HG03460 (cell line): ENCODE data around the gene PRRT2.
"Not testable (repeated sequence)": the region's sequence is repeated elsewhere in the genome, so short reads cannot be mapped to it uniquely, and the experiment has no call there.

ENCODE experiments used
- ATAC-seq: cut with Tn5 transposase; IDR thresholded peaks from one replicate; pipeline ENCODE4 v1.9.1; 2021; ENCODE audit not compliant: unreplicated experiment

PRRT2 gene

DNA sequence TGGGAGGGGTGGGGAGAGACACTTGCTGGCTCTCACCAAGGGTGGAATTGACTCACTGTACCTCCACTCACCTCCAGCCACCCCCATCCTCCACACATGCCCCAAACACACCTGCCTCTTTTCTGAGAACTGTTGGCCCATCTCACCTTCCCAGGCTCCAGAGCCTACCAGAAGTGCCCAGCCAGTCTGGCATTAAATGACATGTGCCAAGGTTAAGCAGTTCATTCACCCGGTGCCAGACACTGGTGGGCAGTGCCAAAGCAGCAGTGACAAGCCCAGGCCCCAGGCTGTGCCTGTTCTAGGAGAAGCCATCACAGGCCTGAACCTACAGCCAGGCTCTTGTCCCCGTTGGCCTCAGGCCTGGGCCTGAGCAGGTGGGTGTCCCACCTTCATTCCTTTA, 19.5 kb downstream of the PRRT2 start:
- ATAC-seq = no peak

GRCh38 chr16:29833219-29833618, 21.2 kb downstream of the PRRT2 start:
- not testable (repeated sequence) for ATAC-seq

DNA sequence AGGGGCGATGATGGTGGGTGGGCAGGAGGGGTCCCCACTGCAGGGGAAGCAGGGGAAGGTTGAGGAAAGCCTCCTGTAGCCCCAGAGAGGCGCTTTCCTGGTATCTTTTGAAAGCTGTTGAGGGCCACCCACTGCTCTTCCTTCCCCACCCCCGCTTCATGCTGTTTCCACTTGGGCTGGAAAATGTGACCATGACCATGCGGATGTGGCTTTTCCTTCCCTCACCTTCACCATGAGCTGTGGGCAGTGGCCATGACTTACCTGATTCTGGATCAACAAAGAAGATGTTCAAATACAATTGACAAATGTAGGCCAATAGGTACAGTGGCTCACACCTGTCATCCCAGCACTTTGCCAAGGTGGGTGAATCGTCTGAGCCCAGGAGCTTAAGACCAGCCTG, 22.1 kb downstream of the PRRT2 start:
- no peak for ATAC-seq

GRCh38 chr16:29835926-29836325, 23.9 kb downstream of the PRRT2 start:
- ATAC-seq = no peak

- no peak for ATAC-seq
These were observed 24.6 kb downstream of the PRRT2 start for GRCh38 chr16:29836623-29837022.

DNA sequence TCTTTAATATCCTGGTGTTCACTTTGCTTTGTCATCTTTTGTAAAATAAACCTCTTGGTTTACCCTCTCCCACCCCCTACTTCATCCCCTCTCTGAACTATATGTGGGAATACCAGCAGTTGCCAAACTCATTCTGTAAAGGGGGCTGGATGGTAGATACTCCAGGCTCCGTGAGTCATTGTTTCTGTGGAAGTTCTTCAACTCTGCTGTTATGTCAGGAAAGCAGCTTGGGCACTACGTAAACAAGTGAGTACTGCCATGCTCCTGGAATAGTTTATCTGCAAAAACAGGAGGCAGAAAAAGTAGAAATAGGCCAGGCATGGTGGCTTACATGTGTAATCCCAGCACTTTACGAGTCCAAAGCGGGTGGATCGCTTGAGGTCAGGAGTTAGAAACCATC, 25.8 kb downstream of the PRRT2 start:
- no peak for ATAC-seq

GRCh38 chr16:29839822-29840221, 27.8 kb downstream of the PRRT2 start:
- no peak for ATAC-seq

- no peak for ATAC-seq
These were observed 28.2 kb downstream of the PRRT2 start for GRCh38 chr16:29840240-29840639.

DNA sequence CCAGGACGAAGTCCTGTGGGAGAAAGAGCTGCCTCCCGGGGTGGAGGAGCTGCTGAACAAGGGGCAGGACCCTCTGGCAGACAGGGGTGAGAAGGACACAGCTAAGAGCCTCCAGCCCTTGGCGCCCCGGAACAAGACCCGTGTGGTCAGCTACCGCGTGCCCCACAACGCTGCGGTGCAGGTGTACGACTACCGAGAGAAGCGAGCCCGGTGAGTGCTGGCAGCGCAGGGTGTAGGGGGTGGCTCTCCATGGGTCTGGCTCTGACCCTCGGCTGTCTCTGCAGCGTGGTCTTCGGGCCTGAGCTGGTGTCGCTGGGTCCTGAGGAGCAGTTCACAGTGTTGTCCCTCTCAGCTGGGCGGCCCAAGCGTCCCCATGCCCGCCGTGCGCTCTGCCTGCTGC, 29.6 kb downstream of the PRRT2 start:
- ATAC-seq = no peak

GRCh38 chr16:29842732-29843346, 30.8 kb downstream of the PRRT2 start:
- no peak for ATAC-seq

DNA sequence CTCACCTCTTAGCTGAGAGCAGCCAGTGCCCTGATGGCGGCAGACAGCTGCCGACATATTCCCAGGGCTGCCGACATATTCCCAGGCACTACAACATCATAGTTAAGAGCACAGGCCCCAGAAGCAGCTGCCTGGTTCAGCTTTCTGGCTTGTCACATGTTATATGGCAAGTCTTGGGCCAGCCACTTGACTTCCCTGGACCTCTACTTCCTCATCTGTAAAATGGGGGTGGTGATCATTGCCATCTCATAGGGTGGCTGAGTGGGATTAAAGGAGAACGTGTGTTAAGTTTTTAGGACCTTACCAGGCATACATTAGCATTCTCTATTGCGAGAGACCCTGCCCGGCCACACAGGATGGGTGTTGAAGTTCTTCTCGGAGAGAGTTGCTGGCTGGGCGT, 31.9 kb downstream of the PRRT2 start:
- ATAC-seq = no peak

DNA sequence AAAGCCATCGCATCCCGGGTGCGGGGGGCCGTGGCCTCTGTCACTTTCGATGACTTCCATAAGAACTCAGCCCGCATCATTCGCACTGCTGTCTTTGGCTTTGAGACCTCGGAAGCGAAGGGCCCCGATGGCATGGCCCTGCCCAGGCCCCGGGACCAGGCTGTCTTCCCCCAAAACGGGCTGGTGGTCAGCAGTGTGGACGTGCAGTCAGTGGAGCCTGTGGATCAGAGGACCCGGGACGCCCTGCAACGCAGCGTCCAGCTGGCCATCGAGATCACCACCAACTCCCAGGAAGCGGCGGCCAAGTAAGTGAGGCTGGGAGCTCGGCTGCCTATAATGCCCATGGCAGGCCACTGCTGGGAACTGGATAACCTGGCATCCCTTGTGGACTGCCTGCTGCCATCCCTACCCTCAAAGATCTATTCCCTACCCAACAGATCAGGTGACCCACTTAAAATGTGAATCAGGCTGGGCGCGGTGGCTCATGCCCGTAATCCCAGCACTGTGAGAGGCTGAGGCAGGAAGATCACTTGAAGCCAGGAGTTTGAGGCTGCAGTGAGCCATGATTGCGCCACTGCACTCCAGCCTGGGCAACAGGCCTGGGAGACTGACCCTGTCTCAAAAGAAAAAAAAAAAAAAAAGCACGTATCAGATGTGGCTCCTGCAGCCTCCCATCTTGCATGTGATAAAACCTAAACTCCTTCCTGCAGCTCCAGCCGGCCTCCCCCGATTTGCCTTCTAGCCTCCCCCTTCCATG, 32.8 kb downstream of the PRRT2 start:
- no peak for ATAC-seq

DNA sequence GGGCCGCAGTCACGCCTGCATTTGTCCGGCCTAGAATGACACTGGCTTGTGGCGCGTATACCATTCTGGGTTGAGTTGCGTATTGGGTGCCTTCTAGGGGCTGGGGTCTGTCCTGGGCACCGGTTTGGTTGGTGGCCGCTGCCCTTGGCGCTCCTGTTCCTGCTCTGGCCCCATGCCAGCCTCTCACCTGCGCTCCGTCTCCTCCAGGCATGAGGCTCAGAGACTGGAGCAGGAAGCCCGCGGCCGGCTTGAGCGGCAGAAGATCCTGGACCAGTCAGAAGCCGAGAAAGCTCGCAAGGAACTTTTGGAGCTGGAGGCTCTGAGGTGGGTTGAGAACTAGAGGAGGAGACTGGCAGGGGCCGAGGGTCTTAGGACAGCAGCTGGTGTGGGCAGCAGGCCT, 33.7 kb downstream of the PRRT2 start:
- ATAC-seq = no peak

- no peak for ATAC-seq
These were observed 36.7 kb downstream of the PRRT2 start for GRCh38 chr16:29848420-29849297.

- ATAC-seq = no peak
These were observed 37.5 kb downstream of the PRRT2 start for GRCh38 chr16:29849505-29849904.

GRCh38 chr16:29850998-29851397, 39.0 kb downstream of the PRRT2 start:
- no peak for ATAC-seq

DNA sequence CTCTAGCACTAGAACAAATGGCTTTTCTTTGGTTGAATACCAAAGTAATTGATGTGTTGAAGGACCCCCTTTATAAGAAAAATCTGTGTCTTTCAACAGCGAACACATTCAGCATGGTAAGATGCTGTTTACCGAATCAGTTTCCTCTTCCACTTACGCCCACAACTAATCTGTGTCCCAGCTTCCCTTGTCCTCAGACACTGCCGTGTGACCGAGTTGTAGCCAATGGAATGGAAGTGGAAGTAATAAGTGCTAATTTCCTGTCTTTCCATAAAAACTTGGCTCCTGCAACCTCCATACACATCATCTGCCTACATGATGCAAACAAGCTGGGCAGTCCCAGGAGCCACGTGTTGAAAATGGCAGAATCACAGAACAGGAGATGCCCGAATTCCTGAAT, 40.7 kb downstream of the PRRT2 start:
- no peak for ATAC-seq

DNA sequence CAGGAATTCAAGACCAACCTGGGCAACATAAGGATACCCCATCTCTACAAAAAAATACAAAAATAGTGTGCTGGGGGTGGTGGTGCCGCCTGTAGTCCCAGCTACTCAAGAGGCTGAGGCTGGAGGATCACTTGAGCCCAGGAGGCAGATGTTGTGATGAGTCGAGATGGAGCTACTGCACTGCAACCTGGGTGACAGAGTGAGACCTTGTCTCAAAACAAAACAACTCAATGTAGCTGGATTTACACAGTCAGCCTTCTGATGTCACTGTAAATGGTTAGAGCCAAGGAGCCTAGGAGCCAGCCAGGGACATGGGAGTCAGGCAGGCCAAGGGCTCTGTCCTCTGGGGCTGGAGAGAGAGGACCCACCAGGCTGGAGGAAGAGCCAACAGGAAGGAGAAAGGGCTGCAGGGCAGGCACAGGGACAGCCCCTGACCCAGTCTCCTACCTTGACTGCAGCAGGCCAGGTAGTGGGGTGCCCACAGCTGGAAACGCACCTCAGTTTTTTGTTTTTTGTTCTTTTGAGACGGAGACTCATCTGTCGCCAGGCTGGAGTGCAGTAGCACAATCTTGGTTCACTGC, 42.6 kb downstream of the PRRT2 start:
- ATAC-seq = no peak

GRCh38 chr16:29857133-29857760, 45.3 kb downstream of the PRRT2 start:
- ATAC-seq = no peak

- no peak for ATAC-seq
These were observed 46.3 kb downstream of the PRRT2 start for GRCh38 chr16:29858149-29858849.
